HEK293 (cell line): ENCODE results near the gene CDC42SE1.
A peak's percentile ranks its signal among the peaks of the same experiment; 100 is the strongest.

Experiments
- CTCF ChIA-PET: fragments of 350-600 bp; formaldehyde crosslinking; extraction: SDS; loops from one replicate; lab custom pipeline; 2021; ENCODE audit warnings: antibody characterized with exemption; lab: Yijun Ruan, JAX
- POLR2A ChIA-PET: fragments of 300-600 bp; formaldehyde crosslinking; extraction: SDS; loops from one replicate; lab custom pipeline; 2020; ENCODE audit warnings: antibody characterized with exemption, inconsistent platforms; lab: Yijun Ruan, JAX
- H3K27ac ChIP-seq: fragments of 200-500 bp; sonication (Bioruptor generic); 2 replicates; pipeline ENCODE4 v1.5.1; 2014; ENCODE audit warnings: low read depth, low read length, control low read depth, inconsistent platforms; ENCODE audit errors: extremely low read depth
- H3K36me3 ChIP-seq, 2 experiments: fragments of 200-500 bp in 1 of 2; sonication (Bioruptor generic) in 1 of 2; 1 replicate in 1 of 2; 2 replicates in 1 of 2; pipeline ENCODE4 v1.5.1; 2014 to 2017; ENCODE audit warnings: inconsistent platforms in 2 of 2, low read length in 2 of 2; ENCODE audit not compliant: control insufficient read depth in 2 of 2, insufficient read depth in 1 of 2
- H3K4me1 ChIP-seq: fragments of 200-500 bp; sonication (Bioruptor generic); 2 replicates; pipeline ENCODE4 v1.5.1; 2014; ENCODE audit warnings: mild to moderate bottlenecking, low read length, inconsistent platforms; ENCODE audit not compliant: control insufficient read depth, insufficient read depth
- H3K4me3 ChIP-seq: 2 replicates; pipeline ENCODE4 v1.5.1; 2011; ENCODE audit warnings: low read depth, mild to moderate bottlenecking, control low read depth, low read length, moderate library complexity
- H3K9me3 ChIP-seq: fragments of 200-500 bp; sonication (Bioruptor generic); 2 replicates; pipeline ENCODE4 v1.5.1; 2014; ENCODE audit warnings: low read depth, low read length, inconsistent platforms; ENCODE audit not compliant: control insufficient read depth, insufficient read depth
- BCL11A ChIP-seq: fragments of 450-650 bp; formaldehyde crosslinking; IDR thresholded peaks from 2 replicates; pipeline ENCODE4 v1.5.1; 2016; ENCODE audit warnings: low read depth, missing biosample characterization, missing genetic modification characterization
- EGR2 ChIP-seq: fragments of 450-650 bp; formaldehyde crosslinking; IDR thresholded peaks from 2 replicates; pipeline ENCODE4 v1.5.1; 2016; ENCODE audit warnings: low read depth, missing biosample characterization, missing genetic modification characterization
- IKZF3 ChIP-seq: fragments of 450-650 bp; IDR thresholded peaks from 2 replicates; pipeline ENCODE4 v1.5.0; 2018; ENCODE audit warnings: missing biosample characterization, mild to moderate bottlenecking, missing genetic modification characterization, moderate library complexity
- KLF10 ChIP-seq: fragments of 450-650 bp; IDR thresholded peaks from 2 replicates; pipeline ENCODE4 v1.5.1; 2018; ENCODE audit warnings: missing biosample characterization, mild to moderate bottlenecking, missing genetic modification characterization
- SP7 ChIP-seq: fragments of 450-650 bp; formaldehyde crosslinking; IDR thresholded peaks from 2 replicates; pipeline ENCODE4 v1.5.1; 2016; ENCODE audit warnings: missing biosample characterization, missing genetic modification characterization
- TRIM28 ChIP-seq: IDR thresholded peaks from 2 replicates; pipeline ENCODE4 v1.6.1; 2011; ENCODE audit warnings: low read length, control low read depth, borderline replicate concordance
- ZBTB20 ChIP-seq: fragments of 450-650 bp; formaldehyde crosslinking; IDR thresholded peaks from 2 replicates; pipeline ENCODE4 v1.5.1; 2016; ENCODE audit warnings: missing biosample characterization, missing genetic modification characterization
- ZBTB48 ChIP-seq: fragments of 450-650 bp; formaldehyde crosslinking; IDR thresholded peaks from 2 replicates; pipeline ENCODE4 v1.5.1; 2016; ENCODE audit warnings: missing biosample characterization, missing genetic modification characterization
- ZFP3 ChIP-seq: fragments of 450-650 bp; formaldehyde crosslinking; IDR thresholded peaks from 2 replicates; pipeline ENCODE4 v1.5.1; 2016; ENCODE audit warnings: low read depth, missing biosample characterization, missing genetic modification characterization
- ZNF114 ChIP-seq: fragments of 450-650 bp; formaldehyde crosslinking; IDR thresholded peaks from 2 replicates; pipeline ENCODE4 v1.5.0; 2017; ENCODE audit warnings: missing biosample characterization, missing genetic modification characterization
- ZNF133 ChIP-seq: fragments of 450-650 bp; formaldehyde crosslinking; IDR thresholded peaks from 2 replicates; pipeline ENCODE4 v1.5.1; 2016; ENCODE audit warnings: missing biosample characterization, missing genetic modification characterization
- ZNF146 ChIP-seq: fragments of 450-650 bp; formaldehyde crosslinking; IDR thresholded peaks from 2 replicates; pipeline ENCODE4 v1.5.1; 2016; ENCODE audit warnings: missing biosample characterization, missing genetic modification characterization
- ZNF184 ChIP-seq: fragments of 450-650 bp; IDR thresholded peaks from 2 replicates; pipeline ENCODE4 v1.5.1; 2018; ENCODE audit warnings: missing biosample characterization, mild to moderate bottlenecking, missing genetic modification characterization
- ZNF2 ChIP-seq: fragments of 450-650 bp; formaldehyde crosslinking; IDR thresholded peaks from 2 replicates; pipeline ENCODE4 v1.5.1; 2016; ENCODE audit warnings: missing biosample characterization, missing genetic modification characterization
- ZNF214 ChIP-seq: fragments of 450-650 bp; formaldehyde crosslinking; IDR thresholded peaks from 2 replicates; pipeline ENCODE4 v1.5.1; 2017; ENCODE audit warnings: missing biosample characterization, mild to moderate bottlenecking, missing genetic modification characterization, borderline replicate concordance
- ZNF23 ChIP-seq: fragments of 450-650 bp; formaldehyde crosslinking; IDR thresholded peaks from 2 replicates; pipeline ENCODE4 v1.5.1; 2016; ENCODE audit warnings: missing biosample characterization, missing genetic modification characterization, borderline replicate concordance
- ZNF239 ChIP-seq: fragments of 450-650 bp; formaldehyde crosslinking; IDR thresholded peaks from 2 replicates; pipeline ENCODE4 v1.5.1; 2016; ENCODE audit warnings: missing biosample characterization, missing genetic modification characterization
- ZNF24 ChIP-seq: fragments of 450-650 bp; formaldehyde crosslinking; IDR thresholded peaks from 2 replicates; pipeline ENCODE4 v1.5.1; 2016; ENCODE audit warnings: missing biosample characterization, missing genetic modification characterization
- ZNF324 ChIP-seq: fragments of 450-650 bp; formaldehyde crosslinking; IDR thresholded peaks from 2 replicates; pipeline ENCODE4 v1.5.1; 2016; ENCODE audit warnings: missing biosample characterization, missing genetic modification characterization
- ZNF394 ChIP-seq: fragments of 450-650 bp; formaldehyde crosslinking; IDR thresholded peaks from 2 replicates; pipeline ENCODE4 v1.5.1; 2016; ENCODE audit warnings: missing biosample characterization, missing genetic modification characterization, mild to moderate bottlenecking, moderate library complexity, borderline replicate concordance
- ZNF404 ChIP-seq: fragments of 450-650 bp; formaldehyde crosslinking; IDR thresholded peaks from 2 replicates; pipeline ENCODE4 v1.5.1; 2017; ENCODE audit warnings: missing biosample characterization, missing genetic modification characterization
- ZNF585B ChIP-seq: fragments of 450-650 bp; formaldehyde crosslinking; IDR thresholded peaks from 2 replicates; pipeline ENCODE4 v1.5.1; 2016; ENCODE audit warnings: missing biosample characterization, missing genetic modification characterization
- ZNF660 ChIP-seq: fragments of 450-650 bp; IDR thresholded peaks from 2 replicates; pipeline ENCODE4 v1.5.1; 2018; ENCODE audit warnings: missing biosample characterization, mild to moderate bottlenecking, missing genetic modification characterization
- ZNF677 ChIP-seq: fragments of 450-650 bp; IDR thresholded peaks from 2 replicates; pipeline ENCODE4 v1.5.0; 2018; ENCODE audit warnings: missing biosample characterization, mild to moderate bottlenecking, missing genetic modification characterization, moderate library complexity
- TF ChIP-seq, protein P1 (sequence below): fragments of 450-650 bp; formaldehyde crosslinking; IDR thresholded peaks from 2 replicates; pipeline ENCODE4 v1.5.1; 2016; ENCODE audit warnings: missing biosample characterization, missing genetic modification characterization
- TF ChIP-seq, protein P2 (sequence below): fragments of 450-650 bp; formaldehyde crosslinking; IDR thresholded peaks from 2 replicates; pipeline ENCODE4 v1.5.1; 2016; ENCODE audit warnings: missing biosample characterization, missing genetic modification characterization
- TF ChIP-seq, protein P3 (sequence below): fragments of 450-650 bp; formaldehyde crosslinking; IDR thresholded peaks from 2 replicates; pipeline ENCODE4 v1.5.1; 2016; ENCODE audit warnings: missing biosample characterization, missing genetic modification characterization
- TF ChIP-seq, protein P4 (sequence below): fragments of 450-650 bp; formaldehyde crosslinking; IDR thresholded peaks from 2 replicates; pipeline ENCODE4 v1.5.1; 2016; ENCODE audit warnings: missing biosample characterization, missing genetic modification characterization

The CDC42SE1 gene

DNA sequence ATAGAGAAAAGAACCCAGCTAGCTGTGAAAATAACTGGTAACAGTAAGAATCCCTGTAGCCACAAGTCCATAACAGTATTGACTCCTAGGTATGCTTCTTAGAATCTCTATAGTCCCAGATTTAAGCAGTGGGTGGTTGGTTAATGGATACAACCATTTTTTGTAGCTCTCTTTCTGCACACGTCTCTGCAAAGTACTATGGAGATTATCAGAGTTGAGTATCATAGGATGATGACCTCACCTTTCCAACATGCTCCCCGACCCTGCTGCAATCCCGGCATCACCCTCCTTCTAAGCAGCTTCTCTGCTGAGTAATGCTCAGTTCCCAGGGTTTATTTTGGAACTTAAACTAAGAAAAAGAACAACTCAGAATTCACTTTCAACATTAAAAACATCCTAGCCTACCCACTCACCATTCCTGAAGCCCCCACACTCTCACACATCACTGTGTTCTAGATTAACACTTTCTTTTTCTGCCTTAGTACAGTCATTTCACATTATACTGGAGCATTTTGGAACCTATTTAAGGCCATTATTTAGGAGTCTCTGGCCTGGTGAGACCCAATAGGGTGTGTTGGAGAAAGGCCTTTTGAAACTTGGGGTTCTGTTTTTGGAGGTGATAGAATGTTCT lies 3.4 kb upstream of the CDC42SE1 start (continued):
- TF ChIP-seq ZNF23 (tag by site-specific recombination) (no peak), SP7 (tag by site-specific recombination) (peak; percentile 43; the same call in 1 of the 2 replicates), ZNF660 (peak; percentile 93), ZNF404 (no peak), ZBTB48 (tag by site-specific recombination) (peak; percentile 46; the same call in 1 of the 2 replicates), TRIM28 (peak; percentile 71; the same call in 1 of the 2 replicates), BCL11A (tag by site-specific recombination) (no peak), ZNF2 (tag by site-specific recombination) (no peak), ZNF394 (tag by site-specific recombination) (peak; percentile 61; the same call in 1 of the 2 replicates), IKZF3 (0 out of 2 replicates have a peak, but pooled peaks have one; percentile 48), ZNF114 (tag by site-specific recombination) (no peak), ZBTB20 (tag by site-specific recombination) (peak; percentile 45; the same call in 1 of the 2 replicates), ZNF184 (no peak), ZNF146 (tag by site-specific recombination) (0 out of 2 replicates have a peak, but pooled peaks have one; percentile 8), ZNF239 (tag by site-specific recombination) (no peak)
- TF ChIP-seq, protein P1, sequence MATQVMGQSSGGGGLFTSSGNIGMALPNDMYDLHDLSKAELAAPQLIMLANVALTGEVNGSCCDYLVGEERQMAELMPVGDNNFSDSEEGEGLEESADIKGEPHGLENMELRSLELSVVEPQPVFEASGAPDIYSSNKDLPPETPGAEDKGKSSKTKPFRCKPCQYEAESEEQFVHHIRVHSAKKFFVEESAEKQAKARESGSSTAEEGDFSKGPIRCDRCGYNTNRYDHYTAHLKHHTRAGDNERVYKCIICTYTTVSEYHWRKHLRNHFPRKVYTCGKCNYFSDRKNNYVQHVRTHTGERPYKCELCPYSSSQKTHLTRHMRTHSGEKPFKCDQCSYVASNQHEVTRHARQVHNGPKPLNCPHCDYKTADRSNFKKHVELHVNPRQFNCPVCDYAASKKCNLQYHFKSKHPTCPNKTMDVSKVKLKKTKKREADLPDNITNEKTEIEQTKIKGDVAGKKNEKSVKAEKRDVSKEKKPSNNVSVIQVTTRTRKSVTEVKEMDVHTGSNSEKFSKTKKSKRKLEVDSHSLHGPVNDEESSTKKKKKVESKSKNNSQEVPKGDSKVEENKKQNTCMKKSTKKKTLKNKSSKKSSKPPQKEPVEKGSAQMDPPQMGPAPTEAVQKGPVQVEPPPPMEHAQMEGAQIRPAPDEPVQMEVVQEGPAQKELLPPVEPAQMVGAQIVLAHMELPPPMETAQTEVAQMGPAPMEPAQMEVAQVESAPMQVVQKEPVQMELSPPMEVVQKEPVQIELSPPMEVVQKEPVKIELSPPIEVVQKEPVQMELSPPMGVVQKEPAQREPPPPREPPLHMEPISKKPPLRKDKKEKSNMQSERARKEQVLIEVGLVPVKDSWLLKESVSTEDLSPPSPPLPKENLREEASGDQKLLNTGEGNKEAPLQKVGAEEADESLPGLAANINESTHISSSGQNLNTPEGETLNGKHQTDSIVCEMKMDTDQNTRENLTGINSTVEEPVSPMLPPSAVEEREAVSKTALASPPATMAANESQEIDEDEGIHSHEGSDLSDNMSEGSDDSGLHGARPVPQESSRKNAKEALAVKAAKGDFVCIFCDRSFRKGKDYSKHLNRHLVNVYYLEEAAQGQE: no peak
- TF ChIP-seq, protein P2, sequence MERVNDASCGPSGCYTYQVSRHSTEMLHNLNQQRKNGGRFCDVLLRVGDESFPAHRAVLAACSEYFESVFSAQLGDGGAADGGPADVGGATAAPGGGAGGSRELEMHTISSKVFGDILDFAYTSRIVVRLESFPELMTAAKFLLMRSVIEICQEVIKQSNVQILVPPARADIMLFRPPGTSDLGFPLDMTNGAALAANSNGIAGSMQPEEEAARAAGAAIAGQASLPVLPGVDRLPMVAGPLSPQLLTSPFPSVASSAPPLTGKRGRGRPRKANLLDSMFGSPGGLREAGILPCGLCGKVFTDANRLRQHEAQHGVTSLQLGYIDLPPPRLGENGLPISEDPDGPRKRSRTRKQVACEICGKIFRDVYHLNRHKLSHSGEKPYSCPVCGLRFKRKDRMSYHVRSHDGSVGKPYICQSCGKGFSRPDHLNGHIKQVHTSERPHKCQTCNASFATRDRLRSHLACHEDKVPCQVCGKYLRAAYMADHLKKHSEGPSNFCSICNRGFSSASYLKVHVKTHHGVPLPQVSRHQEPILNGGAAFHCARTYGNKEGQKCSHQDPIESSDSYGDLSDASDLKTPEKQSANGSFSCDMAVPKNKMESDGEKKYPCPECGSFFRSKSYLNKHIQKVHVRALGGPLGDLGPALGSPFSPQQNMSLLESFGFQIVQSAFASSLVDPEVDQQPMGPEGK (tag by site-specific recombination): 0 out of 2 replicates have a peak, but pooled peaks have one; percentile 34

DNA sequence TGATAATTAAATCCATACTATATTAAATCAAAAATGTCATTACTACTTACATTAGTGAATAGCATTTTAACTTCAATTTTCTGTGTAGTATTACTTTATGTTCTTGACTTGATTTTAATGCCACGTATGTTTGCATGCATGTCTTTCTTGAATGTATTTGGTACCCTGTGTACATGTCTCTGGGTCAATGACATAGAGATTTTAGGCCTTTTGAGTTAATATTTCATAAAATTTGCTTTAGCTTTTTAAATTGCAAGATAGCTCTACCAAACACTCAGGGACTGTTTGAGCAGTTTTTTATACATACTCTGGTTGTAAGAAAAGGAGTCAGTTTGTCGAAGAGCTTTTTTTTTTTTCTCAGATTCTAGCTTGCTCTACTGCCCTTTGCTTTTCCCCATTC lies 2.3 kb upstream of the CDC42SE1 start:
- POLR2A ChIA-PET: interaction anchor here (0.5 to 2.7 kb wide), 5 partner anchors 10 to 104 kb away, joined by 3 to 20 read pairs (median 6); partner anchors contain the start of genes GABPB2 and LYSMD1
- peaks cover 0 to 24% of the 10 kb centered on the region in 2 experiments; a peak in 2 of 3 replicates for H3K36me3 ChIP-seq
- no peaks in the 10 kb centered on the region for H3K9me3 ChIP-seq
- H3K4me1 ChIP-seq: peaks cover 4% of the 10 kb centered on the region; the same call in 1 of the 2 replicates
- peak overlapping the region; percentile 89; the same call in 1 of the 2 replicates for H3K4me3 ChIP-seq
- no peak overlapping the region for H3K27ac ChIP-seq
- CTCF ChIA-PET: interaction anchor here (0.7 to 3.0 kb wide), 7 partner anchors 10 to 82 kb away, joined by 3 to 15 read pairs (median 4); partner anchors contain the start of gene C1orf56
- TF ChIP-seq ZNF324 (tag by site-specific recombination): no peak
- TF ChIP-seq ZNF214: no peak
- TF ChIP-seq, protein P3, sequence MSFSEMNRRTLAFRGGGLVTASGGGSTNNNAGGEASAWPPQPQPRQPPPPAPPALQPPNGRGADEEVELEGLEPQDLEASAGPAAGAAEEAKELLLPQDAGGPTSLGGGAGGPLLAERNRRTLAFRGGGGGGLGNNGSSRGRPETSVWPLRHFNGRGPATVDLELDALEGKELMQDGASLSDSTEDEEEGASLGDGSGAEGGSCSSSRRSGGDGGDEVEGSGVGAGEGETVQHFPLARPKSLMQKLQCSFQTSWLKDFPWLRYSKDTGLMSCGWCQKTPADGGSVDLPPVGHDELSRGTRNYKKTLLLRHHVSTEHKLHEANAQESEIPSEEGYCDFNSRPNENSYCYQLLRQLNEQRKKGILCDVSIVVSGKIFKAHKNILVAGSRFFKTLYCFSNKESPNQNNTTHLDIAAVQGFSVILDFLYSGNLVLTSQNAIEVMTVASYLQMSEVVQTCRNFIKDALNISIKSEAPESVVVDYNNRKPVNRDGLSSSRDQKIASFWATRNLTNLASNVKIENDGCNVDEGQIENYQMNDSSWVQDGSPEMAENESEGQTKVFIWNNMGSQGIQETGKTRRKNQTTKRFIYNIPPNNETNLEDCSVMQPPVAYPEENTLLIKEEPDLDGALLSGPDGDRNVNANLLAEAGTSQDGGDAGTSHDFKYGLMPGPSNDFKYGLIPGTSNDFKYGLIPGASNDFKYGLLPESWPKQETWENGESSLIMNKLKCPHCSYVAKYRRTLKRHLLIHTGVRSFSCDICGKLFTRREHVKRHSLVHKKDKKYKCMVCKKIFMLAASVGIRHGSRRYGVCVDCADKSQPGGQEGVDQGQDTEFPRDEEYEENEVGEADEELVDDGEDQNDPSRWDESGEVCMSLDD (tag by site-specific recombination): no peak
- no peak for TF ChIP-seq ZFP3 (tag by site-specific recombination)
- TF ChIP-seq, protein P4, sequence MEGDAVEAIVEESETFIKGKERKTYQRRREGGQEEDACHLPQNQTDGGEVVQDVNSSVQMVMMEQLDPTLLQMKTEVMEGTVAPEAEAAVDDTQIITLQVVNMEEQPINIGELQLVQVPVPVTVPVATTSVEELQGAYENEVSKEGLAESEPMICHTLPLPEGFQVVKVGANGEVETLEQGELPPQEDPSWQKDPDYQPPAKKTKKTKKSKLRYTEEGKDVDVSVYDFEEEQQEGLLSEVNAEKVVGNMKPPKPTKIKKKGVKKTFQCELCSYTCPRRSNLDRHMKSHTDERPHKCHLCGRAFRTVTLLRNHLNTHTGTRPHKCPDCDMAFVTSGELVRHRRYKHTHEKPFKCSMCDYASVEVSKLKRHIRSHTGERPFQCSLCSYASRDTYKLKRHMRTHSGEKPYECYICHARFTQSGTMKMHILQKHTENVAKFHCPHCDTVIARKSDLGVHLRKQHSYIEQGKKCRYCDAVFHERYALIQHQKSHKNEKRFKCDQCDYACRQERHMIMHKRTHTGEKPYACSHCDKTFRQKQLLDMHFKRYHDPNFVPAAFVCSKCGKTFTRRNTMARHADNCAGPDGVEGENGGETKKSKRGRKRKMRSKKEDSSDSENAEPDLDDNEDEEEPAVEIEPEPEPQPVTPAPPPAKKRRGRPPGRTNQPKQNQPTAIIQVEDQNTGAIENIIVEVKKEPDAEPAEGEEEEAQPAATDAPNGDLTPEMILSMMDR (tag by site-specific recombination): no peak
- TF ChIP-seq ZNF133 (tag by site-specific recombination): no peak
- TF ChIP-seq KLF10 (tag by site-specific recombination): no peak
- TF ChIP-seq IKZF3: no peak
- TF ChIP-seq ZNF184: no peak
- TF ChIP-seq EGR2 (tag by site-specific recombination): no peak
- no peak for TF ChIP-seq ZNF24 (tag by site-specific recombination)
- no peak for TF ChIP-seq ZNF677 (tag by site-specific recombination)
- no peak for TF ChIP-seq ZNF585B (tag by site-specific recombination)
